GM20000 (cell line): ENCODE data around the gene TEX11.

Experiments used
- DNase-seq: peaks from one replicate; pipeline ENCODE4 v3.0.0; 2012; ENCODE audit warnings: low spot score
- CTCF ChIP-seq: IDR thresholded peaks from 2 replicates; pipeline ENCODE4 v1.5.1; 2012; ENCODE audit warnings: mild to moderate bottlenecking, control low read depth; ENCODE audit errors: extremely low read depth, missing control alignments

TEX11 gene

GRCh38 chrX:70908541-70908940 is at the start of gene TEX11:
TEX11 (minus strand) TSS chrX:70908711; CDS start chrX:70907789, 922 bp downstream.
- no peak for DNase-seq
- TF ChIP-seq CTCF: no peak

- no peak for DNase-seq
- no peak for TF ChIP-seq CTCF
These were observed 46.4 kb upstream of the TEX11 start for GRCh38 chrX:70954871-70955270.

- no peak for TF ChIP-seq CTCF
- DNase-seq: no peak
These were observed 15.9 kb upstream of the TEX11 start for GRCh38 chrX:70924294-70924911.

- no peak for TF ChIP-seq CTCF
- no peak for DNase-seq
These were observed 14.4 kb upstream of the TEX11 start for GRCh38 chrX:70922774-70923473.

- no peak for TF ChIP-seq CTCF
- peak; percentile 12 for DNase-seq
These were observed 13.3 kb upstream of the TEX11 start for GRCh38 chrX:70921709-70922352.

GRCh38 chrX:70916754-70917153 is 8.2 kb upstream of the TEX11 start:
- DNase-seq: no peak
- no peak for TF ChIP-seq CTCF

- TF ChIP-seq CTCF: no peak
- no peak for DNase-seq
These were observed 611 bp downstream of the TEX11 start for GRCh38 chrX:70907900-70908299.
